SIG-M5 (cell line): ENCODE results near the gene TMCO2.

Experiments used
- DNase-seq: peaks from one replicate; lab custom pipeline; 2025; lab: John Stamatoyannopoulos, UW

Gene TMCO2

GRCh38 chr1:40257688-40258444, 10.1 kb downstream of the TMCO2 start, which contains the start of gene ZMPSTE24:
ZMPSTE24 (plus strand) TSS chr1:40258236; CDS start chr1:40258272, 36 bp downstream.
- peak; percentile 90 for DNase-seq

GRCh38 chr1:40258445-40258769, 10.7 kb downstream of the TMCO2 start:
- no peak for DNase-seq

GRCh38 chr1:40264354-40264781, 16.6 kb downstream of the TMCO2 start:
- no peak for DNase-seq

- DNase-seq, result no peak
Measured at GRCh38 chr1:40265298-40265697, 17.6 kb downstream of the TMCO2 start.

GRCh38 chr1:40265919-40266318, 18.2 kb downstream of the TMCO2 start:
- DNase-seq, result no peak

GRCh38 chr1:40266786-40267535, 19.2 kb downstream of the TMCO2 start:
- DNase-seq, result no peak

- DNase-seq, result no peak
Measured at GRCh38 chr1:40267767-40268187, 20.0 kb downstream of the TMCO2 start.

GRCh38 chr1:40268211-40268610, 20.5 kb downstream of the TMCO2 start:
- no peak for DNase-seq

GRCh38 chr1:40270152-40270834, 22.6 kb downstream of the TMCO2 start:
- DNase-seq, result no peak

GRCh38 chr1:40272653-40273213, 25.0 kb downstream of the TMCO2 start:
- DNase-seq, result no peak

GRCh38 chr1:40273547-40274166, 25.9 kb downstream of the TMCO2 start:
- no peak for DNase-seq

GRCh38 chr1:40274331-40274730, 26.6 kb downstream of the TMCO2 start:
- DNase-seq, result no peak

GRCh38 chr1:40276122-40276521, 28.4 kb downstream of the TMCO2 start:
- no peak for DNase-seq

GRCh38 chr1:40281853-40282252, 34.1 kb downstream of the TMCO2 start:
- DNase-seq, result no peak

- DNase-seq, result no peak
Measured at GRCh38 chr1:40291293-40291692, 43.6 kb downstream of the TMCO2 start.

GRCh38 chr1:40299366-40300248, 51.9 kb downstream of the TMCO2 start:
- no peak for DNase-seq

- DNase-seq, result no peak
Measured at GRCh38 chr1:40300249-40300567, 52.5 kb downstream of the TMCO2 start.

- no peak for DNase-seq
Measured at GRCh38 chr1:40300651-40301050, 52.9 kb downstream of the TMCO2 start.

GRCh38 chr1:40301066-40301465, 53.3 kb downstream of the TMCO2 start:
- no peak for DNase-seq
